GM21723 (cell line): ENCODE measurements around the gene RSU1.

Experiments used
- ATAC-seq: cut with Tn5 transposase; IDR thresholded peaks from one replicate; pipeline ENCODE4 v1.9.1; 2021; ENCODE audit warnings: mild to moderate bottlenecking, moderate library complexity; ENCODE audit not compliant: unreplicated experiment

Gene RSU1

DNA sequence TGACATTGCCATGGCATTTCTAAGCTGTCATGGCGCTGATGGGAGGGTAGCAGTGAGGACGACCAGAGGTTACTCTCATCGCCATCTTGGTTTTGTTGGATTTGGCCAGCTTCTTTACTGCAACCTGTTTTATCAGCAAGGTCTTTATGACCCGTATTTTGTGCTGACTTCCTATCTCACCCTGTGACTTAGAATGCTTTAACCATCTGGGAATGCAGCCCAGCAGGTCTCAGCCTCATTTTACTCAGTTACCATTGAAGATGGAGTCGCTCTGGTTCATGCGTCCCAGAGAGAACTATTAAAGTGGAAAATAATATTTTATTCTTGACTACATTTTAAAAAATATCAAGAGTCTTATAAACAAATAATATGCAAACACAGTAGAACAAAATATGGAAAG, 131.7 kb downstream of the RSU1 start:
- no peak for ATAC-seq

DNA sequence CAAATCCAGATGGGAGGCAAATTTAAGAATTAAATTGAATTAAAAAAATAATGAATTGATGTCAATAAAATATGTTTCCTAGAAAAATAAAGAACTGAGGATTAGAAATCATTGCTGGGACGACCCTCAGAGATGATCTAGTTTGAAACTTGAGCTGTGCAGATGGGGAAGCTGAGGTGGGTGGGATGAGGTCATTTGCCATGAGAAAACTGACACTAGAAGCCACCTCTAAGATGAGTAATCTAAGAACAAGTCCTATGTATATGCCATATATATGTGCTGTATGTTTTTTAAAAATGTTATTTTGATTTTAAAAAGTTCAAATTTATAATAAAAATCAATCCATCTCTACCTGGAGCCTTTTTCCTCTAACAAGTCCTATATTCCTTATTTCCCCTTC, 135.7 kb downstream of the RSU1 start:
- no peak for ATAC-seq

DNA sequence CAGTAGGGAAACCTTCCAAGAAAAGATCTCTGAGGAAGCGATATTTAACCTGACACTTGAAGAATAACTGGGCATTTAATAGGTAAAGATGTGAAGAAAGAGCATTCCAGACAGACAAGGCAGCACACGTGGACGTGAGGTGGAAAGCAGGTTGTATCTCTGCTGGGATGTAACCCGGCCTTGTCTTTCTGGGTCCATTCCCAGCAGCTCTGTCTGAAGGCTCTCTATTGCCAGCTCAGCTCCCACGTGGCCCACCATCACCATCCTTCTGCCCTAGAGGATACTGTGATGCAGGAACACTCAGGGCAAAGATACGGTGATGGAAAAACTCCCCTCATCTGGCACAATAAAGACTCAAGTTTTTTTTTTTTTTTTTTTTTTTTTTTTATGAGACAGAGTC, 137.7 kb downstream of the RSU1 start:
- ATAC-seq: no peak

DNA sequence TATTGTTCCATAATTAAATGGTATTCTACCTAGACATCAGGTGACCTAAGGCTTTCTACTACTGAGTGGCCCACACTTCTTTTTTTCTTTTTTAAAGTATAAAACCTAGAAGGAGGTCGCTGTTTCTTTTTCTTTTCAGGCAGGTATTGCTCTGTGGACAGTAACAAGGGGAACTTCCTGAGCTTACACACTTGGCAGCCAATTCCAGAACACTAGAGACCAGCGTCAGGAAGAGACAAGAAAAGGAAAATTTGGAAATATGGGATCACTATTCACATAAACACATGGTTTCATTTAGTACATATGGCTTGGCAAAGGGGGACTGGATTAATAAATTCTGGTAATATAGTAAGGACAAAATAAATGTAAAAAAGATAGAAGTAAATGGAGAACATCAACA, 141.9 kb downstream of the RSU1 start:
- no peak for ATAC-seq

DNA sequence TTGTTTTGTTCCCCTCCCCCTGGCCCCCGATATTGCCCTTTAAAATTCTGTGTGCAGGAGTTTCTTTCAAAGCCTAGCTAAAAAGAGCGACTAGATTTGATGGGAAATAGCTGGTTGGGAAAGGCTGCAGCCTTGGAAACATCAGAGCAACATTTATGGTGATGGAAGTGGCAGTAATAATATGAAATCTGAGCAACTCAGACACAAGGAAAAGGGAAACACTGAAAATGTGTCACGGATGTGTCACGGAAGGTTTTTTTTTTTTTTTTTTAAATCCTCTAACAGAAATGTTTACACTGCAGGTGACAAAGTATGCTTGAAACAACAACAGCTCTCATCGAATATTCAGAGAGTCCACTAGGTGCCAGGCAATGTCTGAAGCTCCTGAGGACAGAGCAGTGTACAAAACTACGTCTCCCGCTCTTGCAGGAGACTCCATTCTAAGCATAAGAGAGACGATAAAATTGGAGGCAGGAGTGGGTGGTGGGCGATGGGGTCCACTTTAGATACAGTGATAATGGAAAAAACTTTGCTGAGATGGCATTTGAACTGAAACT, 143.0 kb downstream of the RSU1 start:
- no peak for ATAC-seq

DNA sequence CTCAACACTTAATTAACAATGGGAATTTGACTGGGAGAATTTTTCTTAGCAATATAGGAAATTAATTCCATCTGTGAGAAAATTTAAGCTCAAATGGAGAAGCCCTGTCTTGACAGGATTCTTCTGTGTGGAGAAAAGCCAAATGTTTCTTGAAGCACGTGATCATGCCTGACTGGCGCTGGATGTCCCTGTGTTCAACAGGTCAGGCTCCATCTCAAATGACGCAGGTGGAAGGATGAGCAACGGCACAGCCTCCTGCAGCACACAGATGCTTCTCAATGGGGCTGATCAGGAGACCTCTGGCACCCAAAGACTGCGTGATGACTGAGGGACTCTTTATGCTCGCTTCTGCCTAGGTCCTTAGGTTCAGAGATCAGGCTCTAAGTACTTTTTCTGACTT, 143.8 kb downstream of the RSU1 start:
- no peak for ATAC-seq

DNA sequence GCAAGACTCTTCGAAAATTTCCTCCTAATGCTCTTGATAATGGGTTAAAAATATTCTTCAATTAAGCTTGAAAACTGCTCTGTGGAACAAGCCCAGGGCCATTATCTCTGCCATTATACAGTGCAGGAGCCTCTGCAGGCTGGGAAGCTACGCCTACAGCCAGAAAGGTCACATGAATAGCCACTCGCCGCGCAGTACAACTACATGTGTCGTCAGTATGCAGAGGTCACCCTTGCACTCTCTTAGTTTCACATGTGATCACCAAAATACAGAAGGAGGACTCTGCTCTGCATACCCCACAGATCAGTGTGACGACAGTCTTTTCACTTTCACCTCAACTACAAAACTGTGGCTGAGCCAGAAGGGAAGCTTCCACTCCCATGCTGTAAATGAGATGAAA, 153.8 kb downstream of the RSU1 start:
- ATAC-seq: no peak

DNA sequence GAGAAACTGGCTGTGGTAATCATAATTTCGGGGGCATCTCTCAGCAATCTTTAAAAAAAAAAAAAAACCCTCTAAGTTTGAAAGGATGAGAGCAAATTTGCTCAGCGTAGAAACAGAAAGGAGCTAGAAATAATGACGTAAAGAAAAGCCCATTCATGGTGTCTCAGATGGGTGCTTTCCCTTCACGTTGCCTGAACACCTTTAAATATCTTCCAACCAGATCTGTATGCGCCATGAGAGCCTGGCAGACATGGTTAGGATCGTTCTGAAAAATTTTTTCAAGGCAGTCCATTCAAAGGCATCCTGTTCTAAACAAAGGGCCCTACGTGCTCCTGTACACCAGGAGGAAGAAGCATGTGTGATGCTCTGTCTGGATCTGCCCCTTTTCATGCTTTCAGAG, 154.3 kb downstream of the RSU1 start:
- no peak for ATAC-seq

DNA sequence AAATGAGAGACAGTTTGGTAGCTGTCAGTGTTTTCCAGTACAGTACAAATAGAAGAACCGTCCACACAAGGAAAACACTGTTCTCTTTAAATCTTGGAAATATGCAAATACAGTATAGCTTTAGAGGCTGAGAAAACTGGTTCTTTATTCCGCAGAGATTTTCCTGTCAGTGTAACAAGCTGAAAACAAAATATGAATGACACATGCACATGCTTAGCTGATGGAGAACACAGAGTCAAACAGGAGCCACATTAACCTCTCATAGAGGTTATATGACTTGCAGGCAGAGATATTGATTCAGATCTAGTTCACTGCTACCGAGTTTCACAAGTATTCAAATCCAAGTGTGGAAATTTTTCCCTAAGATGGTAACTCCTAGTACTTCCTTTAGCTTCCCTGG, 160.3 kb downstream of the RSU1 start:
- no peak for ATAC-seq

DNA sequence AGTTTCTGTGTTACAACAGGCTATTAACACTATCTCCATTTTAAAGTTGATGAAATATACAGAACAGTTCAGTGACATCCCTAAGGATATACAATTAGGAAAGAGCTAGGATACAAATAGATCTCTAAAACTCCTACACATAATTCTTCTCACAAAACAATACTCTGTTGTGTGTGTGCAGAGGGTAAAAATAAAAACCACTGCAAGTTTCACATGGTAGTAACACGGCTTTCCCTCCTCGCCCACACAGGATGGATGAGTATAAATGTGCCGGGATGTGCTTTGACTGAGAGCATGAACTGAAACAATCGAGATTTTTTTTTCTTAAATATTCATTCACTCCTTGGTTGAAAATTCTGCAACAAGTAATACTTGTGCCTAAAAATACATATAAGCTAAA, 164.0 kb downstream of the RSU1 start:
- no peak for ATAC-seq

DNA sequence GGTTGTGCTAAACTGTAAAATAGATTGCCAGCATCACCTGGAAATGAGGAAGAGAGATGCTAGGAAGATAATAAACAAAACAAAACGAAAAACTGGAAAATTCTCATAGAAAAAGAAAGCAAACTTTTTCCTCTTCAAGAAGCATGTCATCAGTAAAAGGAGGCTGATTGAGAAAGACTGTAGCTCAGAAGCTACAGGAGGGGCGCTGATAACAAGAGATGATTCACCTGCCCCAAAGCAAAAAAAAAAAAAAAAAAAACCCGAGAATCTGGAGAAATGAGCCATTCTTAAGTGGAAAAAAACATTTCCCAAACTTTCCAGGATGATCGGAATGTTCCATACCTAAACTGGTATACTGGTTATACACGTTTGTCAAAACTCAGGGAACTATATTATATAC, 165.1 kb downstream of the RSU1 start:
- ATAC-seq: no peak

DNA sequence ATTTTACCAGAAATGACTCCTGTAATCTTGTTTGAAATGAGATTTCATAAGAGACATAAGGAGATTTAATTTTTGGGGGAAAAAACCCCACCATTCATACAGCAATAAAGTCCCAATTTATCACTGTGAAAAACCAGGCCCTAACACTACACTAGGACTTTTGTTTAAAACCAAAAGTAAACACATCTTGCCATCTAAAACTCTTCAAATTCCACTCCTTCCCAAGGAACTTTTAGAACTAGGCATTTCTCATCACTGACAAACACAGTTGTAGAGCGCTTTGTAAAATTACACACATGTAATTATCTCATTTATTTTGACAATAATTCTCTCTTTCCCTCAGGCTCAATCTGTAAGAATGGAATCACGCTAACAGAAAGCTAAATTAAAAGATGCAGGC, 167.5 kb downstream of the RSU1 start:
- ATAC-seq: no peak

DNA sequence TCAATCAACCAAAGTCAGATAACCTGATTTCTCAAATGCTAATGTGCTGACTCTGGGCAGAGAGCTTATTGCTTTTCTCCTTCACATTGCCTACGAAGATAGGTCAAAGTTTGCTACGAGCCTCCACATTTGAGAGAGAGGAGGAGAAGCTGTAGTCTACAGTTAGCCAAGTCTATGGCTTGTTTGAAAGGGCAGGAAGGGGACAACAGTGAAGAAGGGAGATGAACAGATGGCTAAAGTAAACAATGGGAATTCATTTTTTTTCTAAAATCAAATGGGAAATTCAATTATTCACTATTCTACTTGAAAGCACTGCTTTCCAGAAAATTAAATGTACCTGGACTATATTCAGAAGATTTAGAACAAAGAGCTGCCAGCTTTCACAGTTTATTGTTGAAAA, 168.9 kb downstream of the RSU1 start:
- no peak for ATAC-seq

DNA sequence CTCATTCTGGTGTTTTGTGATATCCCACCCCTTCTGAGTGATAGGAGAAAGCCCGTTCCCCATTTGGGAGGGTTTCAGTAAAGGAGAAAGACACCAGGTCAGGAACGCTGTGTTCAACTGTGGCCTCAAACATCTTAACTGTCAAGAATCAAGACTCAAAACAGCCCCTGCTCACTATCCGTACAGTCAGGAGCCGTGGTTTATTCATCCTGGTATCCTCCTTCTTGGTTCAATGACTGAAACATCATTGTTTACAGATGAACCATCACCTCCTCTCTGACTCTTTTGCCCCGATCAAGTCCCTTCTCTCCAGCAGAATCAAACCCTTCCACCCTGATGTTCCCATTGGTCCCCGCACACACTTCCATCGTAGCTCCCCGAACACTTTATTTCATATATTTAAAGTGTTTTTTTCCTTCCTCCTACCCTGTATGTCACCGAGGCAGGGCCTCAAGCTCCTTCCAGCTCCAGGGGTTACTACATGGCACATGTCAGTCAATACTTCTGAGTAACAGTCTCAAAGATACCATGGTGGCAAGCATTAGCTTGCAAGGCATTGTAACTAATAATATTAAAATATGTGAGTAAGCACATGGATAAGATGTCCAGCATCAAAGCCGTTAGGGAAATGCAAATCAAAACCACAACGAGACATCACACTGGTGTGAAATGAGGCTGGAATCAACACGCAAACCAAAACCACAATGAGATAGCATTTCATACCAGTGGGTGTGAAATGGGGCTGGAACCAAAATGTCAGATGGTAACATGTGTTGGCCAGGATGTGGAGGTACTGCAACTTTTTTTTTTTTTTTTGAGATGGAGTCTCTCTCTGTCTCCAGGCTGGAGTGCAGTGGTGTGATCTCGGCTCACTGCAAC, 170.8 kb downstream of the RSU1 start:
- ATAC-seq: no peak

DNA sequence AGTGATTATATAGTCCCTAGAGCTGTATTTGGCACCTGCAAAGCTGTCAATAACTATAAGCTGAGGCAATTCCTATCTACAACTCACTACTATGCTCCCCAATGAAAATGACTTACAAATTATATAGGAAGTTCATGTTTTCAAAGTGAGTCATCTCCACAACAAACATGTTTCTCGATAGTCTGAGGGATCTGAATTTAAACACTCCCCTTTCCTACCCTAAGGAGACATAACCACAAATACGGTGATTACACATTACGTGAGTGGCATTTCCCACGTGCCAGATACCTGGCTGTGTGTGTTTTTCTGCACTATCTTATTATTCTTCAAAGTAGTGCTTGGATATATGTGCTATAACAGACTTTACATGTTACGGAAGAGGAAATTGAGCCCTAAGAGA, 173.1 kb downstream of the RSU1 start:
- ATAC-seq: no peak

DNA sequence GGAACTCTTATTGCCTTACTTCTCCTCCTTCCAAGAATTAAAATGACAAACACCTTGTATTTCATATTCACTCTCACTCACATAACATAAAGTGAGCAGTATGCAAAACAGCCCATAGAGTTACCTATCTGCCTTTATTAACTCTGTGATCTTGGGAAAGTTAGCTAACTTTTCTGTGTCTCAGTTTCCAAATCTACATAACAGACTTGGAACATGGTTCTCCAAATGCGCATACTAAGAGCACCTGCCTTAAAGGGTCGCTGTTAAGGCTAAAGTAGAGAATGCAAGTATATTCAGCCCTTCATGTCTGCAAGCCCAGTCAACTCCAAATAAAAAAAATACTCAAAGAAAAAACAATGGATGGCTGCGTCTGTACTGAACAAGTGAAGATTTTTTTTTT, 173.7 kb downstream of the RSU1 start:
- ATAC-seq: no peak

DNA sequence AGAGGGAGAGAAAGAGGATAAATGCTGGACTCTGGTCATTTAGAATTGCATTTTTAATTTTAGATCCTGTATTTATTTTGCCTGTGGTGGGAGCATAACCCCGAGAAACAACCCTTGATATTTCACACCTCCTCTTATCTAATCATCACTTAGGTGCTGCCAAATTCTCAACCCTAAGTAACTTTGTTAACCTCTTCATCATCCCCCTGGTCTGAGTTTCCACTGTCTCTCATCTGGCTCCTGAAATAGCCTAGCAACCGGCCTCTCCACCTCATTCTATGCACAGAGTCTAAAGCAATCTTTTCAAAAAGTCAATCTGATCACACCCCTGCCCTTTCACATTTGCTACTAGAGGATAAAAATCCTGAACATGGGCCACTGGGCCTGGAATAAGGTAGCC, 177.1 kb downstream of the RSU1 start:
- ATAC-seq: no peak

DNA sequence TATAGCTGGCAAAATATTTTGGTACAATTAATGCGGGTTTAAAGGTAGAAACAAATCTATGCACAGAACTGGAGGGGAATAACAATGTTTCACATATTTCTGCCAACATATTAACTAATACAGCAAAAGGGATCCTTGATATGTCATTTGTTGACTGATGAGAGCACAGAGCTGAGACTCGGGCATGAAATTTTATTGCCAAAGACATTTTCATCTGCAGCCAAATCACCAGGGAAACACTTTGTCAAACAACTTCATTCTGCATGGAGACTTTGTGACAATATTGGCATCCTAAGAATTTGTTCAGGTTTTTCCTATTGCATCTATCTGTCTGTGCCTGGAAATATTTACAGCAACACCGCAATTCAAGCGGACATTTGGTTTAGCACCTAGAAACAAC, 177.8 kb downstream of the RSU1 start:
- ATAC-seq: no peak

DNA sequence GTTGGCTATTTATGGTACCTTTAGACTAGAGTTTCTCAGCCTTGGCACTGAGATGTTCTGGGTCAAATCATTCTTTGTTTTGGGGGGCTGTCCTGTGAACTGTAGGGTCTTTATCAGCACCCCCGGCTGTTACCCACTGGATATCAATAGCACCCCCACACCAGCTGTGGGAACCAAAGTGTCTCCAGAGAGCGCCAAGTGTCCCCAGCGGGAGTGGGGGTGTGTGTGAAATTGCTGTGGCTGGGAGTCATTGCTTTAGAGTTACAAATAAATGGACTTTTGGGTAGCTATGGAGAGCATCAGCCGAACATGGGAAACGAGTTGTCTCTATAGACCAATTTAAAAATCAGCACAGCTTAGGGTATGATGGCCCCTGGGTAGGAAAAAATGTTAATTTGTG, 184.2 kb downstream of the RSU1 start:
- ATAC-seq: no peak

DNA sequence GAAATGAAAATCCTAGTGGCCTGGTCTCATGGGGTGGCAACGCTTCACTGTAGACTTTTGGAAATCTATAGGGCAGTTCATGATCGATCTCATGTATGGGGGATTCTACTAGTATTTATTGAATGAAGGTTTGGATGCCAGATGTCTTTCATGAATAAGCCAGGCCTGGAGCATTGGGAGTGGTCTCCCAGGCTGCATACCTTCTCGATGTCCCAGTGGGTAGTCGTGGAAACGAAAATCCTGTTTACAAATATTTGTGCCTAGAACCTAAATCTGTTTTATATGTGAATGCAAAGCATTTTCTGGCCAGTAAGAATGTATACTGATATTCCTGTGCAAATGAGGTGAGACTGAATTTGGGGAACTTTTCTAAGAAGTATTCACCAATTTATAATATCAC, 190.5 kb downstream of the RSU1 start:
- ATAC-seq: no peak

DNA sequence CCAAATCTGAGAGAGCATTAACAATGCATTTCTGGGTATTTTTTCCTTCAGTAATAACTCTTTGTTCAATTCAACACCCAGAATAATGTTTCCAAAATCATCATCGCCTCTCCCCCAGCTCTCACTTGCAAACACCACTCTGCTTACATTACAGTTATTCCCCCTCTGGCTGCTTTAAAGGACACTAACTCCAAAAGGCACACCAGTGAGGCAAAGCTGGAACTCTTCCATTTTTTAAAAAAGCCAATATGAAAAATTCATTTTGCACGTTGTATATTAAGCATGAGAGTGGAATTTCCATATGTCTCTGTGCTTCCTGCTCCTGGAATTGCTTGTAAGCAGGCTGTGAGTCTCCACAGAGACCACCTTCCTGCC, 204.3 kb downstream of the RSU1 start:
- no peak for ATAC-seq

DNA sequence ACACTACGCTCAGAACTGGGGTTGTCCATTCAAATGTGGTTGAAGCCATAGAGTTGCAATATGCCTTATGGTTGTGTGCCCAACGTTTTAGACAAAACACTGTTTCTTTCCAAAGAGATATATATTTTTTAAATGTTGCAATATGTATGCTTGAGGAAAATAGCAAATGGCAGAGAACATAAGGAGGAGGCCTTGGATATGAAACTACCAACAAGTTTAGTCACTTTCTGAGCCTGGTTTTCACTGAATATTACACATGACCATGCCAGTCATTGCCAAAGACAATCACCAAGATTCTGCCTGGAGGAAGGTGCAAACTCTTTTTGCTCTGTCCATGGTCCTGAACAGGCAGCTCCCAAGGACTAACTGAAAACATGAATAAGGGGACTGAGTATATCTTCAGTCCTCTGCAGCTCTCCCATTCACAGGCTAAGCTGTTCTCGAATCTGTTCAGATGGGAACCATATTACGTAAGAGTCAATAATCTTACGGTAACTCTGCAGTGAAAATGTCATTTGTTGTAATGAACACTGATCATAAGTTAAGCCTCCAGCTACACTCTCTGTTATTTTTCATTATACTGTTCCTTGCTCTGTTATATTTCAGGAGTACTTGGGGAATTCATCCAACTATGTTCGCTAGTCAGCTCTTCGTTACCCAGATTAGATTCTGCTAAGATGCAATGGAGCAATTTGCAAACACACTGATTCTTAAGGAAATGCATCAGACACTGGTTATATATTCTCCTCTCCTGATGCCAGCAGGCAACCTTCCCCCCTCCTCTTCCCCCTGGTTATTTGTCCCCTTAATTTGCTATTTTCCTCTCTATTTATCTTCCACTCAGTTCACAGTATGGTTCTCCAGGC, 204.9 kb downstream of the RSU1 start:
- ATAC-seq: no peak
